SHP77 treated with DMSO at 0.1 percent for 48 hours (cell line): ENCODE measurements around the gene SLC9B1.
"Not testable (repeated sequence)": the region's sequence is repeated elsewhere in the genome, so short reads cannot be mapped to it uniquely, and the experiment has no call there.

Experiments used
- DNase-seq: peaks from one replicate; lab custom pipeline; 2025; lab: John Stamatoyannopoulos, UW

Gene SLC9B1

DNA sequence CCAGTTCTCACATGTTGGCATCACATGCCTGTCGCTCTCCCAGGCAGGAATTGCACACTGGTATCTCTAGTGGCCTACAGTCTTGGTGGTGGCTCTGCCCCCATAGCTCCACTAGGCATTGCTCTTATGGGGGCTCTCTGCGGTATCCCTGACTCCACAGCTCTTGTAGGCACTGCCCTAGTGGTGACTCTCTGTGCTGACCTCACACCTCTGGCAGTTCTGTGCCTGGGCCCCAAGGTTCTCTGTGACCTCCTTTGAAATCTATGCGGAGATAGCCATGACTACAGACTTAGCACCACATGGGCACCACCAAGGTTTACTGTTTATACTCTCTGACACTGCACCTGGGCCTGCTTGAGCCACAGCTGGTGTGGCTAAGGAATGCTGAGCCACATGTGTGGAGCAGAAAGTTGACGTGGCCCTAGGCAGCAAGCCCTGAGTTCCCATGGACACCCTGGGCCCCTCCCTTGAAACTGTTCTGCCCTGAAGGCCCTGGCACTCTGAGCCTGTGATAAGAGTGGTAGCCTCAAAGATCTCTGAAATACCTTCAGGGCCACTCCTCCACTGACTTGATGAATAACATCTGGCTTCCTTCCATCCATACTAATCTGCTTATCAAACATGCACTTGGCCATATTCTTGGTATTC, 8.0 kb downstream of the SLC9B1 start:
- no peak for DNase-seq

DNA sequence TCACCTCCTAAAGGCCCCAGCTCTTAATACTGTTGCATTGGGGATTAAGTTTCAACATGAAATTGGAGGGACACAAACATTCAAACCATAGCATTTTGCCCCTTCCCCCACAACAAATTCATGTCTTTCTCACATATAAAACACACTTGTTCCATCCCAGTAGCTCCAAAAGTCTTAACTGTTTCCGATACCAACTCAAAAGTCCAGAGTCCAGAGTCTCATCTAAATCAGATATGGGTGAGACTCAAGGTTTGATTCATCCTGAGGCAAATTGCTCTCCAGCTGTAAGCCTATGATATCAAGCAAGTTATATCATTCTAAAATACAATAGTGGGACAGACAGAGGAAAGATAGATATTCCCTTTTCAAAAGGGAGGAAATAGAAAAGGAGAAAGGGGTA, 8.7 kb downstream of the SLC9B1 start:
- no peak for DNase-seq

DNA sequence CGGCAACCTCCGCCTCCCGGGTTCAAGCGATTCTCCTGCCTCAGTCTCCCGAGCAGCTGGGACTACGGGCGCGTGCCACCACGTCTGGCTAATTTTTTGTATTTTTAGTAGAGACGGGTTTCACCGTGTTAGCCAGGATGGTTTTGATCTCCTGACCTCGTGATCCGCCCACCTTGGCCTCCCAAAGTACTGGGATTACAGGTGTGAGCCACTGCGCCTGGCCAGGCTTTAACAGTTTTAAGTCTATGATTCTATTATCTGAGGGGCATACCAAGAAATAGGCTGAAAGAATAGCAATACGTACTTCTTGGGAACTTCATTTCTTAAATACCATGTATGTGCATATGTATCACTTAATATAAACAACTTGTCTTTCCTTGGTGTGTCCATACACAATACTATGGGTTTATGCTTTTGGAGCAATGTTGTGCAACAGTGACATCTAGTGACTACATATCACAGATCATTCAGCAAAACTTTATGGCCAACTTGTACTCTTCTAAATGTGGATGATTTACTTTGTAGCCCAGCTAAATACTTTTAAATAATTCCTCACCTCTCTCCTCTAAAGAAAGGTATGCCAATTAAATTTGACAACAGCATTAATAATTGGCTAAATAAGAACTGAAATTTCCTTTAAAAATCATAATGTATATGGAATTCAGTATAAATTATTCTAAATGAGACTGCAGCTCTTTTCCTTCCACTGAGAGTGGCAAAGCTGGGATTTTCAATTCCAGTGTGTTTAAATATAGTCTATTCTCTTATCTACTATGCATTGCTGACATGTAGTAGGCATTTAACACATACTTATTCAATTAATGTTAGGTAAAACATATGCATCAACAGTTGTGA, 10.4 kb downstream of the SLC9B1 start:
- no peak for DNase-seq

DNA sequence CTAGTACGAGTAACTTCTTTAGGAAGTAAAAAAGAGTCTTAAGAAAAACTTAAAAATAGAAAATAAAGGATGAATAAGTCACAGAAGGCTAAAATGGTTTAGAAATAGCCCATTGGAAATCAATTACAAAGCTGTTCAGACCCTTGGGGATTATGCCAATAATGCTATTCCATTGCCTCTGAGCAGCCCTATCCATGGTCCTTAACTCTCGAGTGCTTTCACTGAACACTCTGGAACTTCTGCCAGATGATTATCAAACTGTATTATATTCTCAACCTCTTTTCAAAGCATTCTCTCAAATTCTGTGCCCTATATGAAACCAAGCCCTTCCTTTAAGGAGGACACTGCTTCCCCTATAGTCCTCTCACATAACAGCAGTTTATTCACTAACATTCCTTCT, 17.0 kb downstream of the SLC9B1 start:
- no peak for DNase-seq

DNA sequence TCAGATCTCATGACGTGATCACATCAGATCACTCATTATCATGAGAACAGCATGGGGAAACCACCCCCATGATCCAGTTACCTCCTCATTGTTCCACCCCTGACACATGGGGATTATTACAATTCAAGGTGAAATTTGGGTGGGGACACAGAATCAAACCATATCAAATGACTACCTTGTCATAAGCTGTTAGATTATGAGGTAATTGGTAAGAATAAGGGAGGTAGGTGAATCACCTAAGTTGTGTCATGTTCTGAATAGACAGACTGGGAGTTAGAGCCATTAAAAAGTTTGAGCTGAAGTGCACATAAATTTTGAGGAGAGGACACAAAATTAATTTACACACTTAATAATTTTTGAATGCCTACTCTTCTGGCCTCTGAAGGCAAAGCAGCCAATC, 24.7 kb downstream of the SLC9B1 start:
- no peak for DNase-seq

DNA sequence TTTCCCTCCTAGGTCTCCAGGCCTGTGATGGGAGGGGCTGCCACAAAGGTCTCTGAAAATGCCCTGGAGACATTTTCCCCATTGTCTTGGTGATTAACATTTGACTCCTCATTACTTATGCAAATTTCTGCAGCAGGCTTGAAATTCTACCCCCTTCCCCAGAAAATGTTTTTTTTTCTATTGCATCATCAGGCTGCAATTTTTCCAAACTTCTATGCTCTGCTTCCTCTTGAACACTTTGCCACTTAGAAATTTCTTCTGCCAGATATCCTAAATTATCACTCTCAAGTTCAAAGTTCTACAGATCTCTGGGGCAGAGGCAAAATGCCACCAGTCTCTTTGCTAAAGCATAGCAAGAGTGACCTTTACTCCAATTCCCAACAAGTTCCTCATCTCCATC, 25.5 kb downstream of the SLC9B1 start:
- DNase-seq = not testable (repeated sequence)

DNA sequence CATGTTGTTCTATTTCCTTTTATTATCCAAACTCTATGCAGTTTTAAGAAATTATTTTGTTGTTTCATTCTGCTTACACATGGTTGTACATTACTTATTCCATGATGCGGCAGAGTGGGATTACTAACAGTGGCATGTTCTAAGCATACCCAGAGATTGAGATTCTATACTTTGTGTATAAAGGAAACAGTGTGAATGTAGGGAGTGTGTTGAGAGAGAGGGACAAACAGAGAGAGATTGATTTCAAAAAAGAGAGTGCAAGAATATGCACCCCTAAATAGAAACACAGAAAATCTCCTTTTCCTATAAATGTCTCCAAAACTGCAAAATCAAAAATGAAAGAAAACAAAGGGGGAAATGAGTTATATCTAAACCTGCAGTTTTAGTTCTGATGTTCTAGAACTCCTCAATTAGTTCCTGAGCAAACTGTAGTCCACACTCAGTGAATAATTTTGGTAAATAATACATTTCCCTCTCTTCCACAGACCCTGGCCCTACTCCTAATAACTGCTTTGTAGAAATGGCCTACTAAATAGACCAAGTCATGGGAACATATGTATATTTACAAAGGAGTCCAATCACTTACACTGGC, 31.0 kb downstream of the SLC9B1 start:
- no peak for DNase-seq

DNA sequence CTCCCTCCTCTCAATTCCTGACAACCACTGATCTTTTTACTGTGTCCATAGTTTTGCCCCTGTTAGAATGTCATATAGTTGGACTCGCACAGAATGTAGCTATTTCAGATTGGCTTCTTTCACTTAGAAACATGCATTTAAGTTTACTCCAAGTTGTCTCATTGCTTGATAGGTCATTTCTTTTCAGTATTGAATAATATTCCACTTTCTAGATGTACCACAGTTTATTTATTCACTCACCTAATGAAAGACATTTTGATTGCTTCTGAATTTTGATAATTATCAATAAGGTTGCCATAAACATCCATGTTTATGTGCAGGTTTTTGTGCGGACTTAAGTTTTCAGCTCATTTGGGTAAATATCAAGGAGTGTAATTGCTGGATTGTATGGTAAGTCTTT, 38.5 kb downstream of the SLC9B1 start:
- DNase-seq = no peak

- DNase-seq = not testable (repeated sequence)
Observed at GRCh38 chr4:102961813-102962212, 57.7 kb downstream of the SLC9B1 start.

DNA sequence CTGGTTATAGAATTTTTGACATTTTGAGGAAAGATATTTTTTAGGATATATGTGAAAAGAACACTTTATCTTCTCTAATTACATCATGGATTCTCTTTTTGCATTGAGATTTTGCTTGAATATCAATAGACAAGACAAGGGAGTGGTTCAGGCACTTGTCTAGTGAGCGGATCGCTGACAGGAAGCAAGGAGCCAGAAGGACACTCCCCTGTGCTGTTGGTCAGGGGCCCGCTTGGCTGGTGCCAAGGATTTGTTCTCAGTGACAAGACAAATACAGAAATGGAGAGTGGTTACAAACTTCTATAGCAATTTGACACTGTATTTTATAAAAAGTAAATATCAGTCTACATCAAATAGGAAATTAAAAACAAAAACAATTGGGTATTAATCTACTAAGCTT, 60.0 kb downstream of the SLC9B1 start:
- DNase-seq = no peak

- no peak for DNase-seq
Observed at GRCh38 chr4:102945066-102945465, 74.4 kb downstream of the SLC9B1 start.

DNA sequence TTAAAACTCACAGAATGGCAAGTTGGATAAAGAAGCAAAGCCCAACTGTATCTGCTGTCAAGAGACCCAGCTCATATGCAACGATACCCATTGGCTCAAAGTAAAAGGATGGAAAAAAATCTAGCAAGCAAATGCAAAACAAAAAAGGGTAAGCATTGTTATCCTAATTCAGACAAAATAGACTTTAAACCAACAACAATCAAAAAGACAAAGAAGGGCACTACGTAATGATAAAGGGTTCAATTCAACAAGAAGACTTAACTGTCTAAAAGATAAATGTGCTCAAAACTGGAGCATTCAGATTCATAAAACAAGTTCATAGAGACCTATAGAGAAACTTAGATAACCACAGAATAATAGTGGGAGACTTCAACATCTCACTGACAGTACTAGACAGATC, 81.4 kb downstream of the SLC9B1 start:
- DNase-seq = not testable (repeated sequence)

DNA sequence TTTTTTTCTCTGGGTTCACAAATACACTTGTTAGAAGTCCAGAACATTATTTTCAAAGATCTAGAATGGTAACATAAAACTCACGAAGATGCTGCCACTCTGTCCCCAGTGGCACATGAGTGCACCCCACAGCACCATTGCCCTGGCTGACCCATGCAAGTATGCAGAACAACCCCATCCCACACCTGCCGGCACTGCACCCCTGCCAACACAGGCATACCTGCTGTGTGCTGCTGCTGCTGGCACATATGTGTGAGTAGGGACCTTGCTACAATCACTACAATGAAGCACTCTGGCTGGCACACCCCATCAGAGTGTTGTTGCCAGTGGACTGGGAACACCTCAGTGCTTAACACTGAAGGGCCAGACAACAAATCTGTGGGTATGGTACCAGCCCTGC, 83.8 kb downstream of the SLC9B1 start:
- no peak for DNase-seq

DNA sequence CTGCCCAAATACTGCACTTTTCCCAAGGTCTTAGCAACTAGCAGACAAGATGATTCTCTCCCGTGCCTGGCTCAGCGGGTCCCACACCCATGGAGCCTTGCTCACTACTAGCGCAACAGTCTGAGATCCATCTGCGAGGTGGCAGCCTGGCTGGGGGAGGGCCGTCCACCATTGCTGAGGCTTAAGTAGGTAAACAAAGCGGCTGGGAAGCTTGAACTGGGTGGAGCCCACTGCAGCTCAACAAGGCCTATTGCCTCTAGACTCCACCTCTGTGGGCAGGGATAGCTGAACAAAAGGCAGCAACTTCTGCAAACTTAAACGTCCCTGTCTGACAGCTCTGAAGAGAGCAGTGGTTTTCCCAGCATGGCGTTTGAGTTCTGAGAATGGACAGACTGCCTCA, 99.8 kb downstream of the SLC9B1 start:
- DNase-seq = not testable (repeated sequence)

DNA sequence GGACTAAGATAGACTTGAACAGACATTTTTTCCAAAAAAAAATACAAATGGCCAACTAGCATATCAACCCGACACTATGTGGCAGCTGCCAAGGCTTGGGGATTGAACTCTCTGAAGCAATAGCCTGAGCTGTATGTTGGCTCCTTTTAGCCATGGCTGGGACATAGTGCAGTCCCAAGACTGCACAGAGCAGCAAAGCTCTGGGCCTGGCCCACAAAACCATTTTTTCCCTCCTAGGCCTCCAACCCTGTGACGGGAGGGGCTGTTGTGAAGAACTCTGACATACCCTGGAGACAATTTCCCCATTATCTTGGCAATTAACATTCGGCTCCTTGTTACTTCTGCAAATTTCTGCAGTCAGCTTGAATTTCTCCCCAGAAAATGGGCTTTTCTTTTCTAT, 100.6 kb downstream of the SLC9B1 start:
- DNase-seq = no peak

DNA sequence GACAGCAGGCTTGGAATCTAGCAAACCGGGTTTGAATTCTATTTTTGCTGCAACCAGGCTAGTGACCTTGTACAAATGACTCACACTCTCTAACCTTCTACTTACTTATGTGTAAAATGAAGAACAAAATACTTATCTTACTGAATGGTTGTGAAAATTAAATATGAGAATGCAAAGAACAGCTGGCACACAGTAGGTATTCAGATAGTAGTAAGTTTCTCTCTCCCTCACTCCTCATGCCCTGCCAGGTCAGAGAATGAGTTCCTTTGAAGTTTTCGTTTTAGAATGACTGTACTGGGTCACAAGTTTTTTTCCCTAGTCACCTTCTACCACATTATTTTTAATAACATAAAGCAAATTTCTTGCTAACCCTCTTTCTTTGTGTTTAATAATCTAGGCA, 117.7 kb downstream of the SLC9B1 start:
- no peak for DNase-seq

DNA sequence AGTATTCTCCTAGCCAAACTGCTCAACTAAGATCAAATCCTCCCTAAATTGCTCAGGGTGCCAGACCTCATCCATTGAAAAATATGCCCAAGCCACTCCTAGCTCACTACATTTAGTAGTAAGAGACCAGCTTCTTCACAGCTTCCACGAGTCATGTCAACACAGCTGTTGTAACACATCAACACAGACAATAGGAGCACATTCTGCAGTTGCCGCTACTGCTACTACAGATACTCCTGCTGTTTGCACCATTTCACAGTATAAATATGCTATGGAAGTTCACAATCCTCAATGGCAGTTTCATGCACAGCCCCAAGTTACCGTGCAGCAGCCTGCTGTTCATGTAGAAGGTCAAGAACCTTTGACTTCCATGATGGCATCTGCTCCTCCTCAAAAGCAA, 121.9 kb downstream of the SLC9B1 start:
- DNase-seq = not testable (repeated sequence)

- DNase-seq = not testable (repeated sequence)
Observed at GRCh38 chr4:102896547-102896946, 123.0 kb downstream of the SLC9B1 start.

DNA sequence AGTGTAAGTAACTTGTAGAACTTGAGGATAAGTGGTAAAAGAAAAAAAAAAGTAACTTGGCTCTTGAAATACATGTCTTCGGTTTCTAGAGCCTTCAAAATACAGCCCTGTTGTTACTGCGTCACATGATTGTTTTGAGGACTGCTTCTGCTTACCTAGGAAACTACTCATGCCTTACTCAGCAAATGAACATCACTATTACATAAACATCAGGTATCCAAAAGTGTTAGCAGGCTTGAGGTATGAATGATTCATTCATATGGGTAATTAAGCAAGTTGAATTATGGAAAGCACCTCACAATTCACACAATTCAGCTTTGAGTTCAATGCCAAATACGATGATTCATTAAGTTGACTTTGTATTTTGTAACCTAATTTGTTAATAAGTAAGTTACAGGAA, 129.6 kb downstream of the SLC9B1 start:
- not testable (repeated sequence) for DNase-seq

DNA sequence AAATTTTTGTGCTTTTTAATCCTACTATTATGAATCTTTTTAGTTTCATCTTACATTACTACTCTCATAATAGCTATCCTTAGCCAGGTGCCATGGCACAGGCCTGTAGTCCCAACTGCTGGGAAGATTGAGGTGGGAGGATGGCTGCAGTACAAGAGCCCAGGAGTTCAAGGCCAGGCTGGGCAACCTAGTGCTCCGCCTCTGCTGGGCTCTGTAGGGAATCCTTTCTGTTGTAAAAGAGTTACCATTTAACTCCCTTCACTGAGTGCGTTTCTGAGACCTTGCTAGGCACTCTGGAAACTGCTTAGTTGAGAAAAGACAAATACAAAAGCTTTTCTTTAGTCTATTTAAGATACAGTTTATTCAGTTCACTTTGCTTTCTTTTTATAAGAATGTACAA, 130.9 kb downstream of the SLC9B1 start:
- DNase-seq = not testable (repeated sequence)

- DNase-seq = no peak
Observed at GRCh38 chr4:102883278-102883677, 136.2 kb downstream of the SLC9B1 start.

GRCh38 chr4:102881343-102881742, 138.2 kb downstream of the SLC9B1 start:
- DNase-seq = no peak

DNA sequence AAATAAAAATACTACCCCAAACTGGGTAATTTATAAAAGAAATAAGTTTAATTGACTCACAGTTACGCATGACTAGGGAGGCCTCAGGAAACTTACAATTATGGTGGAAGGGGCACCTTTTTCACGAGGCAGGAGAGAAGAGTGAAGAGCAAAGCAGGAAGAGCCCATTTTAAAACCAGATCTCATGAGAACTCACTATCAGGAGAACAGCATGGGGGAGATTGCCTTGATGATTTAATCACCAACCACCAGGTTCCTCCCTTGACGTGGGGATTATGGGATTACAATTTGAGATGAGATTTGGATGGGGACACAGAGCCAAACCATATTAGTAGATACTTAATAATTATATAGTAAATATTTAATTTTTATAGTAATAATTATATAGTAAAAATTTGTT, 140.6 kb downstream of the SLC9B1 start:
- DNase-seq = no peak
